NCI-H2196 (cell line): ENCODE measurements around the gene NDUFA9.

Source experiments
- DNase-seq: peaks from one replicate; lab custom pipeline; 2025; ENCODE audit not compliant: unreplicated experiment; lab: John Stamatoyannopoulos, UW

Gene NDUFA9

DNA sequence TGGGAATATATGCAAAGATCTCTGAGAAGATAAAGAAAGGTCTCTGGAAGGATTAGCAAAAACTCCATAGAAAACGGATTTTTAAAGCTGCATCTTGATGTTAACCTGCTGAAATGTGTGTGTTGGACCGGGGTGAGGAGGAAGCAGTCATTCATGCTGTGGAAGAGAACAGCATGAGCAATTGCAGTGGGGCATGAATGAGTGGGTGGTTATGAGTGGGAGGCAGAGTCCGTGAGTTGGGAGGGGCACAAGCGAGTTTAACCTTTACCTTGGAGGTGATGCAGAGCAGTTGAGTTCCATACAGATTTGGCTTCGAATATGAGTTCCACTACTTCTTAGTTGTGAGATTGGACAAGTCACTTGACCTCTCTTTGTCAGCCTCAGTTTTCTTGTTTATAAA, 41.8 kb downstream of the NDUFA9 start:
- DNase-seq: no peak
